VCaP (cell line): ENCODE data around the gene AGRN.

ENCODE experiments used
- H3K27ac ChIP-seq: fragments of 450-650 bp; 2 replicates; pipeline ENCODE4 v1.5.1; 2017
- TF ChIP-seq, protein P1 (sequence below): fragments of 450-650 bp; conservative IDR thresholded peaks from 2 replicates; pipeline ENCODE4 v1.5.1; 2017; ENCODE audit warnings: mild to moderate bottlenecking, moderate library complexity

Gene AGRN

GRCh38 chr1:1019122-1019999, 559 bp upstream of the AGRN start:
- H3K27ac ChIP-seq: peak overlapping the region; percentile 86
- TF ChIP-seq, protein P1, sequence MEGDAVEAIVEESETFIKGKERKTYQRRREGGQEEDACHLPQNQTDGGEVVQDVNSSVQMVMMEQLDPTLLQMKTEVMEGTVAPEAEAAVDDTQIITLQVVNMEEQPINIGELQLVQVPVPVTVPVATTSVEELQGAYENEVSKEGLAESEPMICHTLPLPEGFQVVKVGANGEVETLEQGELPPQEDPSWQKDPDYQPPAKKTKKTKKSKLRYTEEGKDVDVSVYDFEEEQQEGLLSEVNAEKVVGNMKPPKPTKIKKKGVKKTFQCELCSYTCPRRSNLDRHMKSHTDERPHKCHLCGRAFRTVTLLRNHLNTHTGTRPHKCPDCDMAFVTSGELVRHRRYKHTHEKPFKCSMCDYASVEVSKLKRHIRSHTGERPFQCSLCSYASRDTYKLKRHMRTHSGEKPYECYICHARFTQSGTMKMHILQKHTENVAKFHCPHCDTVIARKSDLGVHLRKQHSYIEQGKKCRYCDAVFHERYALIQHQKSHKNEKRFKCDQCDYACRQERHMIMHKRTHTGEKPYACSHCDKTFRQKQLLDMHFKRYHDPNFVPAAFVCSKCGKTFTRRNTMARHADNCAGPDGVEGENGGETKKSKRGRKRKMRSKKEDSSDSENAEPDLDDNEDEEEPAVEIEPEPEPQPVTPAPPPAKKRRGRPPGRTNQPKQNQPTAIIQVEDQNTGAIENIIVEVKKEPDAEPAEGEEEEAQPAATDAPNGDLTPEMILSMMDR: peak; percentile 89

- H3K27ac ChIP-seq: peak overlapping the region; percentile 86
- TF ChIP-seq, protein P1: no peak
These were observed 592 bp downstream of the AGRN start for GRCh38 chr1:1020415-1021009.

DNA sequence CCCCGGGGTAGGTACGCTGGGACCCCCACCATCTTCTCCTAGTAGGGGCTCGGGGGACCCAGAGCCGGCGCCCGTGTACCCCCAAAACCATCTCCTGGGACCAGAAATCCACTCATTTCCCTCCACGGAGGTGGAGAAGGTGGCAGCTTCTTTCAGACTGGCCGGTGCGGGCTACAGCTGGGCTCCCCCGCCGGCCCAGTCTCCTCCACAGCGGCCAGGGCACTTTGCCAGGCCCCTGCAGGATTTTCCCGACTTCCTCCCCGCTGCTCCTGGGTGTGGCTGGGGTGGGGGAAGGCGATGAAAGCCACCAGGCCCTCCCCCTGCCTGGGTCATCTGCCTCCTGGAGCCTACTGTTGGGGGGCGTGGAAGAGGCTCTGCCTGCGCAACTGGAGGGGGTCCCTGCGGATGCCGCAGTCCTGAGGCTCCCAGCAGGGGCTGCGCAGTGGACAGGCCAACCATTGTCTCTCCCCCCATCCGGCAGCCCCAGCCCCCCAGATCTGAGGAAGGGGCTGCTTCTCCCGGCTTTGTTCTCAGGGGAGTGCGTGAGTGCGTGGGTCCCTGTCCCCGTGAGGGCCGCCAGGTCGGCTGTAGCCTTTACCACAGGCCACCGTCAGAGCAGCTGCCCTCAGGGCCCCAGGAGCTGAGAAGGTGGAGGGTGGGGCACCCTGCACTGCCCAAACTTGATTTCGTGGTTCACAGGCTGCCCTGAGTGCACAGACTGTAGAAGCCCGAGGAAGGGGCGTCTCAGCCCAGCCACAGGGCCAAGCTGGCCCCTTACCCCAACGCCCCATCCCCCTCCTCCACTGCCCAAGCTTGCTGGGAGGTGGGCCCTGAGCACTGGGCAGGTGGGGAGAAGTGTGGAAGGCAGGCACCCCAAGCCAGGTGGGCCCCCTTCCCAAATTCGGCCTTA, 1.3 kb downstream of the AGRN start:
- TF ChIP-seq, protein P1: no peak
- H3K27ac ChIP-seq: peak overlapping the region; percentile 86

- no peak overlapping the region for H3K27ac ChIP-seq
- TF ChIP-seq, protein P1: no peak
These were observed 2.0 kb downstream of the AGRN start for GRCh38 chr1:1021920-1022259.

GRCh38 chr1:1022302-1023009, 2.5 kb downstream of the AGRN start:
- TF ChIP-seq, protein P1: no peak
- H3K27ac ChIP-seq: no peak overlapping the region

DNA sequence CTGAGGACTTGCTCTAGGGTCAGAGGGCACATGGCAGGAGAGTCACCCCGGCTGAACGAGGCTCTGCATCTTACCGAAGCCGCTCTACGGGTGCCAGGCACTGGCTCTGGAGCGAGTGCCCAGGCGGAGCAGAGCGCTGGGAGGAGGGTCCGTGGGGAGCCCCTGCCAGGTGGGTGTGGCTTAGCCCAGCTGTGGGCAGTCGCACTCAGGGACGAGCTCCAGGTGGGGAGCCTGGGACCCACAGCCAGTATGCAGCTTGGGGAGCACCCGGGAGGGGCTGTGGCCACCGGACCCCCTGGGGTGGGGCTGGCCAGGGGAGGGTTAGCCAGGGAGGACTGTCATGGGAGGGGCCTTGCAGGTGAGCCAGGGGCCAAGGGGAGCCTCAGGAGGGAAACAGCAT, 3.8 kb downstream of the AGRN start:
- TF ChIP-seq, protein P1: no peak
- H3K27ac ChIP-seq: no peak overlapping the region
